ENCODE results near the gene AP3M1.

Gene AP3M1

DNA sequence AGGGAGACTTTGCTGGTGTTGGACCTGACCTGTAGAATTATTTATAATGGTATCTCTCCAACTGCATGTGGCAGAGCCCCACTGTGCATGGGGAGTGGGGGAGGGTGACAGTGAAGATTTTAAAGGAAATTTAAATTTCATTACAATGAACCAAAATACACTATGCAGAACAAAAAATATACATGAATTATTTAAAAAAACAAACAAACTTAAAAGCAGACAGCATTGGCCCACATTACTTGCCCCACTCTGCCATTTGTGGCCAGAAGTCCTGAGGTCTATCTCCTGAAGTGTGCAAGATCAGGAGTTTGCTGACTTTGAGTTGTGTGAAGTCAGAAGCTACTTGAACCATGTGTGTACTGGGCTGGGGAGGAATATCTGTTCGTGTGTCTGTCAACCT lies 40.5 kb downstream of the AP3M1 start:
- DNase-seq, result no peak

DNA sequence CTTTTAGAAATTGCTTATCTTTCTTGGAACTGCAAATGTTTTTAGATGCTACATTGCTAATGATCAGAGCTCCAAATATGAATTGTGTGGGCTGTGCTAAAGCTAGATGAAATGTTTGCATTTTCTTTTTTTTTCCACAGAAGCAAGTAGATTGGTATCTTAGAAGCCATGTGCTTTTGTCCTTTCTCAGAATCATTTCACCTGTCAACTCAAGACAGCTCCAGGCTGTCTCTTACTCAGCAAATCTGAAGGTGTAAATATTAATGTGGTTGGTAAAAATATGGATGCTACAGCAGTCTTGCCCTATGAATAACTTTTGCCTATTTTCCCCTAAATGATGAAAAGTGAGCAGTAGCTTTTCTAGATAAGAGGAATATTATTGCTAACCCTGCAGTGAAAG lies 41.2 kb downstream of the AP3M1 start:
- DNase-seq, result no peak

DNA sequence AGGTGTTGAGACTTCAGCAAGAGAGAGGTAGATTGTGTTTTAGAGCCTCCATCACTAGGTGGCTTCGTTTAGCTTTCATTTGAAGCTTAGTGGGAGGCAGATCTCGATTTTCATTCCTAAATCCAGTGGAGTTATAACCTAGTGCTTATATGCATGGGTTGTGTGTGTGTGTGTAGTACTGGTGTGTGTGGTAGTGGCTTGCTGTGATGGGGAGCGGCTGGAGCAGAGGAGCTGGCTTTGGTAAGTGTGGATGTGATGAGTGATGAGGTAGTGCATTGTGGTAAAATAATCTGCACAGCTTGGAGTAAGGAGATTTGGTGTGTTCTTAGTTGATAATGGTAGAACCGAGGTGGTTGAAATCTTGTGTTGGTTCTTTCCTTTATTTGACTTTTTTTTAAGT lies 43.2 kb downstream of the AP3M1 start:
- no peak for DNase-seq

DNA sequence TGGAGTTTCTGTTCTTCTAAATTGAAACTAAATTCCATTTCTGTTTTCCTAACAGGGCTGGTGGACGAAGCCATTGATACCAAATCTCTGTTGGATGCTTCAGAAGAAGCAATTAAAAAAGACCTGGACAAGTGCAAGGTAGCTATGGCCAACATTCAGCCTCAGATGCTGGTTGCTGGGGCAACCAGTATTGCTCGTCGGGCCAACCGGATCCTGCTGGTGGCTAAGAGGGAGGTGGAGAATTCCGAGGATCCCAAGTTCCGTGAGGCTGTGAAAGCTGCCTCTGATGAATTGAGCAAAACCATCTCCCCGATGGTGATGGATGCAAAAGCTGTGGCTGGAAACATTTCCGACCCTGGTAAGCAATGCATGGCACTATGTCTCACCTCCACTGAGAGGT lies 45.6 kb downstream of the AP3M1 start:
- no peak for DNase-seq

DNA sequence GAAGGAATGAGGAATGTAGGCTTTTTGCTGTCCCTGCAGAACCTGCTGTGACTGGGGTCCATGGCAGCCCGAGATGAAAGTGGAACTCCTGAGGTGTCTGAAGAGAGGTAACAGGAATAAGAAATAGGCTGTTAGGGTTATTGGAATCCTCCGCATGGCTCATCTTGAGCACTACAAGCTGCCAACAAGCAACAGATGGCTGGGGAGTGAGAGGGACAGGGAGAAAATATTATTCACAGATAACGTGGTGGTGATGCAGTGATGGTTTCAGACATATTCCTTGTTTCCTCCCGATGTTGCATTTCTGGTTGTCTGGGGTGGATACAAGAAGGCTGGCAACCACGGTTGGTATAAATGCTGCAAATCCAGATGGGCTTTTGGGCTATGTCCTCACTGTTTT lies 46.1 kb downstream of the AP3M1 start:
- DNase-seq, result no peak

DNA sequence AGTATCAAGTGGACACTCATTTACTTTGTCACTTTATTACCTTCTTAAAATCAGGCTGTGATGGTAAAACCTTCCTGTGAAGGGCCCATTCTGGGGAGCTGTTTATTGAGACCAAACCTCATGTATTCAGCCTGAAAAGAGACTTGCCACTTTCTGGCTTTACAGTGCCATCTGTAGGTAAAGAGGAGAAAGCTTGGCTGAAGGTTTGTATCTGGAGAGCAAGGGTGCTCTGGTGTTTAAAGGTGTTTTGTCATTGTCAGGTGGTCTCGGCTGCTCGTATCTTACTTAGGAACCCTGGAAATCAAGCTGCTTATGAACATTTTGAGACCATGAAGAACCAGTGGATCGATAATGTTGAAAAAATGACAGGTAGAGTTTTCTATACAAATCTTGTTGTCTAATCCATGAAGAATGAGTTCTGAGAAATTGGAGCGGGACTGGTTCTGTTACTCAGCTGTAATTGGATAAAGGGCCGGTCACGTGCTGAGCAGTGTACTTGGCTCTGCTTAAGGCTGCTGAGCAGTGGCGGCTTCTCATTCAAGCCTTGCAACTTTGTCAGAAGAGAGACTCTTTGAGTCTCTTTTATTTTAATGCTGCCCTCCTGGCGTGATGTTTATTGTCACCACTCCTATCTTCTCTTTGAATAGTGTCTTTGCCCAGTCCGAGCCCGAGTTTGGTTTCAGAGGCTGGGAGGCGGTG lies 46.9 kb downstream of the AP3M1 start:
- no peak for DNase-seq

DNA sequence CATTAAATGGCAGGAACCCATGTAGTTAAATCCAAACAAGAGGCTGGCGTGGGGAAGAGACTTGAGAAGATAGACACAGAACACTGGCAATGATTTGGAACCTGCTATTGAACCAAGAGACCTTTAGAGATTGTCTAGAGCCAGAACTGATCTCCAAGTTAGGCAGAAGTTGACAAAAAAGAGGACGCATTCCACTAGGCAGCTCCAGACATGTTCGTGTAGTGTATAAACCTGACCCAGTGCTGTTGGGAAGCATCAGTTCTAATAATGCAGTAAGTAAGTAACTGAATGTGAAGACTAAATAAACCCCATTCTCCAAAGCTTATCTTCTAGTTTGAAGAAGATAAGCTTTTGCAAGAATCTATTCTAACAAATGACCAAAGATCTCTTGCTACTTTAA lies 50.8 kb downstream of the AP3M1 start:
- no peak for DNase-seq

DNA sequence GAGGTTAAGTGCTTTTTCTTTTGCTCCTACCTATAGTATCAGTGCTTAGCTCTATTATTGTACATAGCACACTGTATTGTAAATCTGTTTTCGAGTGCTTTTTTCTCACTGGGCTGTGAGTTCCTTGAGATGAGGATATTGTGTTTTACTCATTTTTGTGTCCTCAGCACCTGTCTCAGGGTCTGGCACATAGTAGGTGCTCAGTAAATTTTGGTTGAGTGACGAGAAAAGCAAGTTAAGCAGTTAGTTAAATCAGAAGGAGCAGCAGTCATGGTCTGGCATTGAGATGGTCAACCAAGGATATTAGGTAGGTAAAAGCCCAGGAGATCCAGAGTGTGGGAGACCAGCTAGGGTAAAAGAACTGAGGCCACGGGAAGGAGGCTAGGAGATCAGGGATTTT lies 51.2 kb downstream of the AP3M1 start:
- DNase-seq, result no peak

DNA sequence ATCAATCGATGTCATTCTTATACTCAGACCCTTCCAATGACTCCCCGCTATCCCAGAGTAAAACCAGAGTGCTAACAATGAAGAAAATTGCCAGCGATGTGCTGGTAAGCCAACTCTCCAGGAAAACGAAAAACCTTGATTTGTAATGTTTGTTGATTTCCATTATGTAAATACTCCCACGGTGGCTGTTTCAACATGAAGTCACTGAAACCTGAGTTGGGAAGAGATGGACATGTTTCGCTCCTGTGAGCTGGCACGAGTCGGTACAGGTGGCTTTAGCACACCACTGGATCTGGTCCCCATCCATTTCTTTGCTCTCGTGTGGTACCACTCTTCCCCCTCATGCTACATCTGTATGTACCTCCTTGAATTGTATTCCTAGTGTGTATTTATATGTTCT lies 52.9 kb downstream of the AP3M1 start:
- no peak for DNase-seq

DNA sequence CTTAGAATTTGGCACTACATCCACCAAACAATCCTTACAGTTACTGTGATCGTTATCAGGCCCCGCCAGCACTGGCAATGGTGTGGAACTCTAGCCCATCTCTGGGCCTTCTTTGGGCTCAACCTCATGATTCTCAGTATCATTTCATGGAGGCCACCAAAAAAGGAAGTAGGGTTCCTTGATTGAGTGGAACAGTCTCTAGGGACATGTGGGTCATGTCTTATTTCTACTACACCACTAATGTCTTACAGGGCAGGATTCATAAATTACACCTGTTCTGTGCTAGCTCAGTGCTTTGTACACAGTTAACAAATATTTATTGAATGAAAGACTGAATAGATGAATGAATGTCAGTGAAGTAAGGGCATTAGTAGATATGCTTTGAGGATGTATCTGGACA lies 53.9 kb downstream of the AP3M1 start:
- DNase-seq, result no peak

DNA sequence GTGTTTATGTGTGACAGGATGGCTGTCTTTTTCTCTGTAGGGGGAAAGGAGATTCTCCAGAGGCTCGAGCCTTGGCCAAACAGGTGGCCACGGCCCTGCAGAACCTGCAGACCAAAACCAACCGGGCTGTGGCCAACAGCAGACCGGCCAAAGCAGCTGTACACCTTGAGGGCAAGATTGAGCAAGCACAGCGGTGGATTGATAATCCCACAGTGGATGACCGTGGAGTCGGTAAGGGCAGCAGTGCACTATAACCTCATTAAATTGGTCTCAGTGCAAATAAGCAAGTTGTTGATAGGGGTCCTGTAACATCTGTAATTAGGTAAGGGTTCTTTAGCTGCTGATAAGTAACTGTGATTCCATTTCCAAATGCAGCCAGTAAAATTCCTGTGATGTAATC lies 56.4 kb downstream of the AP3M1 start:
- no peak for DNase-seq

DNA sequence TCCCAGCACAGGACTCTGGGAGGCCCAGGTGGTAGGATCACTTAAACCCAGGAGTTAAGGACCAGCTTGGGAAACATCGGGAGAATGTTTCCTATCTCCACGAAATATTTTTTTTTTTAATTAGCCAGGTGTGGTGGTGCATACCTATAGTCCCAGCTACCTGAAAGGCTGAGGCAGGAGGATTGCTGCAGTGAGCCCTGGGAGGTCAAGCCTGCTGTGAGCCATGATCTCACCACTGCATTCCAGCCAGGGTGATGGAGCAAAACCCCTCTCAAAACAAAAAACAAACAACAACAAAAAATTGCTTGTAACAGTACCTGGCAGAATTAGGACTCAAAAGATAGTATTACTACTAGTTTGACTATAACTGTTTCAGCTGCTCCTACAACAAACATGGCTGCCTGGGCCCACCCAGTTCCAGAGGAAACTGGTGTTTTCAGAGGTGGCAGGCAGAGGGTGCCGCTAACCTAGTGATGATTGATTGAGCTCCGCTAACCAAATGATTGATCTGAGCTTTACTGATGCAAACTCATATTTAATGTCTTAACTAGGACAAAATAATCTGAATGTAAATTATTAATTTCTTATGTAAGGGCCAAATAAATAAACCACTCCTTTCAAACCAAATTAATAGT lies 57.0 kb downstream of the AP3M1 start:
- no peak for DNase-seq

DNA sequence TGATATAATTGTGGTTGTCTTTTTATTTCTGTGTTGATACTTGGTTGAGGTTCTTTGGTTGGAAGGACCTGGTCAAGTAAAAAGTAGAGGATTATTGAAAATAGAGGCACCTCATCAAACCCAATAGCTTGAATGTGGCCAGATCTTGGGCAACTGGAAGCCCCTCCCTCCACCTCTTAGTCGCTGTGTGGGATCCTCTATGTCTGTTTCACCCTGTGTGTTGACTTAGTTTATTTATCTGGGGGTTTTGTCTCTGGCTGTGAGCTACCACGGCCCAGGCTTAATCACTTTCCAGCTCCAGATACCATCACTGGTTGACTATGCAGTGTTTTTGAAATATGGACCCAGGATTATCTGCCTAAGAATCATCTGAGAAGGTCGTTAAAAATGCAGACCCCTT lies 58.3 kb downstream of the AP3M1 start:
- no peak for DNase-seq

DNA sequence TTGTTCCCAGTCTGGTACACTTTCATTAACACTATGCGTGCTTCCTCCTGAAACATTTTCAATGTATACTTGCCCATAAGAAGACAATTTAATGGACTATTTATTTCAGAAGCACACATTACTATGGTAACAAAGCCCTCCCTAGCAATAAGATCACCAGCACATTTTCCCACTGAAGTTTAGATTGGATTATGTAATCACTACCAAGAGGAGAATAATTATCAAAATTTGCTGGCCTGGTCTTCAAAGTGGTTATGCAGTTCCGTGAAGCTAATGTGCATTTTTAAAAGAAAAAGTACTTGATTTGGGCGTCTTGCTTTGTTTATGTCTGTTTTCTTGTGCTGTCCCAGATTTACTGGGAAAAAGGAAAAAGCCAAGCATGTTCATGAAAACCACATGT lies 61.9 kb downstream of the AP3M1 start:
- DNase-seq, result no peak

DNA sequence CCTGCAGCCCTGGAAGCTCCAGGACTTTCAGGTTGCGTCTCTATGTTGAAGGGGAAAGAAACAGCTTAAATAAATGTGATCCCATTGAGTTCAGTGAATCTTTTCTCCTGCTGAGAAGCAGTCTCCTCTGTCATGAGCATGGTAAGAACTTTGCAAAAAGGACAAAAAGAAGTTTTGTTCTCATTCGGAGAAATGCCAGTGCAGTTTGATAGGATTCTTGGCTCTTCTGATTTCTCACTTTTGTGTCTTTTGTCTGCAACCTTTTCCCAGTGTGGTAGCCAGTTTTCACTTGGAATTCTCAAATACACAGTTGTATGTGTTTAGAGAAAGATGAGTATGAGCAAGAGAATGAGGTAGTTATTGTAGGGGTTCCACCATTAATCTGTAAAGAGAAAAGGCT lies 64.3 kb downstream of the AP3M1 start:
- DNase-seq, result no peak

DNA sequence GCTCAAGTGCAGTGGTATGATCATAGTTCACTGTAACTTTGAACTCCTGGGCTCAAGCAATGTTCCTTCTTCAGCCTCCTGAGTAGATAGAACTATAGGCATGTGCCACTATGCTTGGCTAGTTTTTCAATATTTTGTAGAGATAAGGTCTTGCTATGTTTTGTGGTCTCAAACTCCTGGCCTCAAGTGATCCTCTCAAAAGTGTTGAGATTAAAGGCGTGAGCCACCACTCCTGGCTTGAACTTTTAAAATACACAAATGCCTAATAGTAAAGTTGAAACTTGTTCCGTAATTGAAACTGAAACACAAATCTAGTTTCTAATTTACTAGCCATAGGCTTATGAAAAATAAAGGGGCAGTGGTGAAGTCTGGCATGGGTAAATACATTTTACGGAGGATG lies 65.7 kb downstream of the AP3M1 start:
- DNase-seq, result no peak

DNA sequence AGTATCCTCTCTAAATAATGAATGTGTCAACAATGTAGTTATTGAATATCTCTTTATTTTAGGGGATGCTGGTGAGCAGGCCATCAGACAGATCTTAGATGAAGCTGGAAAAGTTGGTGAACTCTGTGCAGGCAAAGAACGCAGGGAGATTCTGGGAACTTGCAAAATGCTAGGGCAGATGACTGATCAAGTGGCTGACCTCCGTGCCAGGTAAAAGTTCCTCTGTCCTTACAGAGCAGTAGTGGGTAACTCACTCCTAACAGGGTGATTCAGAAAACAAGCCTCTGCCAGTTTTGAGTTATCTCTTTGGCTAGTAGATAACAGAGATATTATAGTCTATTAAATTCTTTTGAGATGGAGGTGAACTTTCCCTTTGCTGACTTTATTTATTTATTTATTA lies 67.3 kb downstream of the AP3M1 start:
- no peak for DNase-seq

DNA sequence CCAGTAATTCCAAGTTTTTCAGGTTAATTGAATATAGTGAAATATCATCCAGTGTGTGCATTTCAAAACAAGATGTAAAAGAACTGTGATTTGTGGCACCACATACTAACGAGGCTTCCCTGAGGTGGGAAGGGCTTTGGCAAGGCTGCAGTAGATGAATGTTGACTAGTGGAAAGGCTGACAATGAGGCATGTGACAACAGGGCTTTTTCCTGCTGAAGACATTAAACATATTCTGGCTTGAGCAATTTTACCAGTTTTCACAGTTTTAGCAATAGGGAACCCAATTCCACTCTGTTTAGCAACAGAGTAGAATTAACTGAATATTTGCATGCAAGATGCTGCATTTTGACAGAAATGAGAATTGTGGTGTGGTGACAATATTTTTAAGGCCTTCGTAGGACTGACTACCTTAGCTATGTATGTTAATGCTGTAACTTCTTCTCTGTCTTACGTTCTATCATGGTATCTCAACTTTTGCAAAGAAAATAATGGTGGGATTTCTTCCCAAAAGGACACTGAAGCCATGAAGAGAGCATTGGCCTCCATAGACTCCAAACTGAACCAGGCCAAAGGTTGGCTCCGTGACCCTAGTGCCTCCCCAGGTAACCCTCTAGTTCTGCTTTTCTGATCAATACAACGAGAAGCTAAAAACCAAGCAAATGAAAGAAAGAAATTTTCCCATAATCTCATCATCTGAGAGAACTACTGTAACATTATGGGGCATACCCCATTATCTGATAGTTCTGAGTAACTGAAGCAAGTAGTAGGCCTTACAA lies 68.5 kb downstream of the AP3M1 start:
- no peak for DNase-seq

DNA sequence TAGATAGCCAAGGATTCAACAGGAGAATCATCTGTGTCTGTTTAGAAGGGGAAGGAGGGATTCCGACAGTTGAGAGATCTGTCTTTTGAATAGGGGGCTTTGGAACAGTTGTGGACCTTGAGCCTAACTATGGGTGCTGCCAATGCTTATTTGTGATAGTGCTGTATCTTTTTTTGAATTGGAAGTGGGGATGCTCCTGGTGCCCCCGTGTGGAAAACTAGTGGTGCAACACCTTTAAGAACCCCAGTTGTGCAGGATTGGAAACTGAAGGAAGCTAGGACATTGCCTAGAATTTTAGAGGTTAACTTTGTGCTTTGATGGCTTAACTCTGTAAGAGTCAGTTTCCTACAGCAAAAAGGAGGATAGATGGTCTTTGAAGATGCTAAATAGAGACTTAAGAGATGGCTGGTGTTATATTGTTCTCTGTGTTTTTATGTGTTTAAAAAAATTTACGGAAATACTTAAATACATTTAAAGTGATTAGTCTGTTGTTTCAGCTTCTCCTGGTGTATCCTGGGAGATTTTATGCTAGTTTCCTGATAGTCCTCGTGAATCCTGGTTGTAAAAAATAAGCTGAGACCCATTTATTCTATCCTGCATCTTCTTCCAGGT lies 69.3 kb downstream of the AP3M1 start:
- DNase-seq, result peak; percentile 6 to 11

DNA sequence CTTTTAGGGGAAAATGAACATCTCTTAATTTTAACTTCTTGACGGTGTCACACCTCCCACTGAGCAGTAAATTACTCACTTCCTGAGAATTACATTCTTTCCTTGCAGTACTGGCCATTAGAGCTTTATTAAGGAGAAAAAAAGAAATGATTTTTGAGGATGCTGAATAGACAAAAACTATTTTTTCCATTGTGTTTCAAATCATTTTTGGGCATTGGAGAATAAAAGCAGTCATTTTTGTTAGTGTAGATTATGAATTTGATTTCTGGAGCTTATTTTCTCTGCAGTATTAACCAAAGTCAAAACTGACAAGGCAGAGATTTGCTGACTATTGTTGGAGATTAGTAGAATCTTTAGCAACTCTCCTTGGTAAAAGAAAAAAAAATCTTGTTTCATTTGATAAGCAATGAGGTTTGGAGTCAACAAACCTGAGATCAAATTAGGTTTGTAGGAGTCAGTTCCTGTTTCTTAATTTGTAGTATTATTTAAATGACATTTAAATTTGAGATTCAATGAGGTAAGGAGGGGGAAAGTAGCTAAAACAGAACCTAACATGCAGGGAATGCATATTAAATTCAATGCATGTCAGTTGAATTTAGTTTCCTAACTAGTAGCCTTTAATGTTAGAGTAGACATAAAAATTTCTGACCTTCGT lies 70.6 kb downstream of the AP3M1 start:
- no peak for DNase-seq

DNA sequence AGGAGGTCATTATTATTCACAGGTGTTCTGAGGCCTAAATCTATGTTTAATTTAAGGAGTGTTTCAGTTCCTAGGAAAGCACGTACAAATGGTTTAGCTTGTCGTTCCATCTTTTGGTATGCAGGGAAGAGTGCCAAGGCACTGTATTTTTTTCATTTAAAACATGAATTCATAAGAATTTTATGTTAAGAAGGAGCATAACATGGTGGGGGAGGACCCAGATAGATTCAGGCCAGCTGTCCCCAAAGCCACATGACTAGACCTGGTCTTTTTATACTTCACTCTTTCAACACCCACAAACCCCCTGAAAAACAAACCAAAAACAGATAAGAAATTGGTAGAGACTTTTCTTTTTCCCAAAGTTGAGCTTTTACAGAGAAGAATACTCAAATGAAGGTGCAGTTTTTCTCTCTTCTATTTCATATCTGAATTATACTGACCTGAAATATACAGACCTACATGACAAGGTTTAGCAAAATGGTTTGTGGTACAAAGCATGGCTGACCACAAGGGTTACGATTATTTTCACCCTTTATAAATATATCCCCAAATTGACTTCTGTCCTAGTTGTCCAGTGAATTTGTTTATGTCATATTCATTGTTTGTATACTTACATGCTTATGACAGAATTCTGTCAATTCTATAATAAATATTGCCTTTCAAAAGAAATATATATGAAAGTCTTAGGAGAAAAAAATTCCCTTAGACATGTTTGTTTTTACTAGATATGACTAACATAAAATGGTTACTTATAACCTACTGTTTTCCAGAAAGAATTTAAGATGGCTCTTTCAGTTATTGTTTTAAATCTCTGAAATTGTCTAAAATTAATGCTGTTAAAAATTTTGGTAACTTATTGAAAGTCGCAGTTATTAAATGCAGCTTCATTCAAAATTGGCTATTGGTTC lies 71.3 kb downstream of the AP3M1 start:
- no peak for DNase-seq

DNA sequence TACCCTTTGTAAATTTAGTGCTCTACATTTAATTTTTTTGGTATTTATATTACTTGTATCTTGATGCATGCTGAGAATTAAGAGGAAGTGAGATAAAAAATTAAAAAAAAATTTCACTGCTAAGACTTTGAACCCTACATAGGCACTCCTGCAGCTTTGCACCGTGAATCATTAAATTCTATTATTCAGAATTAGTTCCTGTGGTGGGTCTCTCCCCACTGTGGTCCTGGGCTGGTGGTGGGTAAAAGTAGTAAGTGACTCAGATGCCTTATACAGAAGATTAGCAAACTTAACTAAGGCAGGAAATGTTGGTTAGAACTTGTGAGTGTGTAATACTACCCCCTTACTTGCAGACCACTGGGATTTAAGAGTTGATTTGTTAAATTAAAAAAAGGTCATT lies 72.6 kb downstream of the AP3M1 start:
- no peak for DNase-seq

Data from NCI-H1930 (cell line).